Right ventricle myocardium inferior (tissue), 1 donor: Measurements from ENCODE around the gene UTP25. TPM values are rescaled to one million over a fixed set of nuclear protein-coding genes. Genes with fewer than 3 reads are reported as not detected.

Experiments used
- ATAC-seq: fragments of 200-7000 bp; cut with Tn5 transposase; one replicate; pipeline ENCODE4 v1.9.1; 2020; ENCODE audit warnings: mild to moderate bottlenecking, moderate library complexity
- DNase-seq: peaks from one replicate; pipeline ENCODE4 v3.0.0; 2021; ENCODE audit errors: missing footprints
- intact Hi-C: fragments of 100-400 bp; cut with DNase I; formaldehyde crosslinking; loops from one replicate; pipeline ENCODE4 v1.11.0; 2022
- total RNA-seq: library from RNA; stranded (reverse); fragmentation: NEBNext Ultra II Directional; extraction: Animal tissue kit (Norgen Biotek cat#: 25700); gene quantifications from one replicate; pipeline ENCODE4 v1.2.1, GENCODE V29; 2021
- donor health status: DM: no; HTN: yes; CAD: no; lungs with severe emphysema.

The UTP25 gene
- total RNA-seq, 1 donor from 2014 or later = 2.6 TPM

- no peak for ATAC-seq
- no peak for DNase-seq
- intact Hi-C loops = loop anchor here (10.0 kb wide), 3 partner anchors 65 to 405 kb away; partner anchors contain the start of gene SERTAD4
Observed at GRCh38 chr1:209829716-209830115, 1.9 kb downstream of the UTP25 start.

DNA sequence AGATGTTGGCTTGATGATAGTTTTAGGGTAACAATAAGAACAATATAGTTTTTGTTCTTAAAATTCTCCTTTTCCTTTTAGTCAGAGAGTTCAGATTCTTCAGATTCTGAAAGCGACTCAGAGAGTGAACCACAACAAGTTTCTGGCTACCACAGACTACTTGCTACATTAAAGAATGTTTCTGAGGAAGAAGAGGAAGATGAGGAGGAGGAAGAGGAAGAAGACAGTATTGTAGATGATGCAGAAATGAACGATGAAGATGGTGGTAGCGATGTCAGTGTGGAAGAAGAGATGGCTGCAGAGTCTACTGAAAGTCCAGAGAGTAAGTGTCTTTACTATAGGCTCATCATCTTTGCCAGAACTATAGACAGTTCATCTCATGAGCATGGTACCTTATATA, 3.0 kb downstream of the UTP25 start:
- intact Hi-C loops = no loop called here
- no peak for DNase-seq
- ATAC-seq = no peak

DNA sequence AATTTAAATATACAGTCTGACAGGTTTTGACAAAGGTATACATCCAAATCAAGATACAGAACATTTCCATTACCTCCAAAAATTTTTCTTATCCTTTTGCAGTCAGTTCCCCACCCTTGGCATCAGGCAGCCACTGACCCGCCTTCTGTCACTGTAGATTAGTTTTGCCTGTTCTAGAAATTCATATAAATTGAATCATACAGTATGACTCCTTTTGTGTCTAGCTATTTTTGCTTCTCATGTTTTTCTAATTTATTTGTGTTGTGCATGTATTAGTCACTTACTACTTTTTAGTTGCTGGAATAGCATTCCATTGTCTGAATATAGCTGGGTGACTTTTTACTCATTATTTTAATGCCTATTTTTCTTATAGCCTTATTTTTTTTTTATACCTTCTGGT, 3.8 kb downstream of the UTP25 start:
- DNase-seq (no peak), ATAC-seq (no peak)
- intact Hi-C loops = no loop called here

GRCh38 chr1:209835782-209836298, 8.1 kb downstream of the UTP25 start:
- ATAC-seq (no peak), DNase-seq (no peak)
- intact Hi-C loops = no loop called here

GRCh38 chr1:209837671-209838070, 9.9 kb downstream of the UTP25 start:
- DNase-seq (no peak), ATAC-seq (no peak)
- intact Hi-C loops = no loop called here

GRCh38 chr1:209838537-209838936, 10.8 kb downstream of the UTP25 start:
- ATAC-seq (no peak), DNase-seq (no peak)
- intact Hi-C loops = no loop called here

- intact Hi-C loops = no loop called here
- no peak for DNase-seq
- ATAC-seq = no peak
Observed at GRCh38 chr1:209839875-209840546, 12.2 kb downstream of the UTP25 start.

GRCh38 chr1:209840611-209841010, 12.8 kb downstream of the UTP25 start:
- DNase-seq (no peak), ATAC-seq (no peak)
- intact Hi-C loops = no loop called here

- ATAC-seq = peak; percentile 26
- intact Hi-C loops = no loop called here
Observed at GRCh38 chr1:209844695-209845407, 17.1 kb downstream of the UTP25 start.

DNA sequence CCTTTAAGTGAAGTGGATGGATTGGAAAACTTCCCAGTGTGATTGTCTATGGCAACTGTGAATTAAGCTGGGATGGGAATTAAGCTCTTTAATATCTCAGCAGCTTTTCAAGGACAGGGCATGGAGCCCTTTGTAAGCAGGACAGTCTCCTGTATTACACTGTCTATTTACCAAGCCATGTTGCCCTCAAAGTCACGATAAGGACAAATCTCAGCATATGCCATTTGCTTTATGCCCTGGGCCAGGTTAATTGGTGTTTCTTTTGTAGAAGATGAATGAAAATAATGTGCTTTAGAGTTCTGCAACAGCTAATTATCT, 17.6 kb downstream of the UTP25 start:
- DNase-seq (no peak), ATAC-seq (peak; percentile 31)
- intact Hi-C loops = no loop called here

More at GRCh38 chr1:209844695-209845407, 17.1 kb downstream of the UTP25 start:
- DNase-seq = no peak

DNA sequence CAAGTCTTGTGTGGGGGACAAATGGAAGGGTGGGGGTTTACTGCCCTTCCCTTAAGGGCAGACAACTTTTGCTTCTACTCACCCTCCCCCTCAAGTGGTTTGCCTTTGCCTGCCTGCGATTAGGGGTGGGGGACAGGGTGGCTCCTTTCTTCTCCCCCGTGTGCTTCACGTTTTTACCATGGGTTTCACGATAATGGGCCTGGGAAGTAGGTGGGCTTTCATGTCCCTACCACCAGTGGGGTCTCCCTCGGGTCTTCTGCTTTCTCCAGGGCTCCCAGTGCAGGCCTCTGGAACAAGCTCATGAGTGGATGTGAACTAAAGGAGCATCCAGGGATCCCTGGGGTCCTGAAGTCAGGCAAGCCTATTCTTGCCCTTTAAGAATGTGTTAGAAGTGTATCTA, 21.6 kb downstream of the UTP25 start:
- ATAC-seq = no peak
- intact Hi-C loops = no loop called here
- no peak for DNase-seq

- DNase-seq (no peak), ATAC-seq (no peak)
- intact Hi-C loops = no loop called here
Observed at GRCh38 chr1:209850342-209850979, 22.7 kb downstream of the UTP25 start.

GRCh38 chr1:209853676-209854075, 25.9 kb downstream of the UTP25 start:
- intact Hi-C loops = no loop called here
- DNase-seq (no peak), ATAC-seq (no peak)

DNA sequence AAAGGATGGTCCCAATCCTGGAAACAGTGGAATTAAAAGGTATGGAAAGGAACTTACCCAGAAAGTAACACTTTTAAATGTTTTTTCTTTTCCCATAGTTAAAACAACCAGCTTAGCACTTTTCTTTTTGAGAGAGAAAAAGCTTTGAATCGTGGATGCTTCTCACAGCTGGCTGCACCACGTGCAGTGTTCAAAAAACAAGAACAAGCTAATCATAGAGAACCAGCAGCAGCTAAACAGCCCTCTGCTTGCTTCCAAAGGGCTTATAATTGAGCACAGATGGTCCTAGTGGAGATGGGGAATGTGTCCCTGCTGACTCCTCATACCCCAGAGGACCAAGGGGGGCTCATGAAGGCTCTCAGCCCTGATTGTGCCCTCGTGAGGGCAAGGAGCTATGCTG, 26.4 kb downstream of the UTP25 start:
- ATAC-seq (no peak), DNase-seq (no peak)
- intact Hi-C loops = no loop called here

DNA sequence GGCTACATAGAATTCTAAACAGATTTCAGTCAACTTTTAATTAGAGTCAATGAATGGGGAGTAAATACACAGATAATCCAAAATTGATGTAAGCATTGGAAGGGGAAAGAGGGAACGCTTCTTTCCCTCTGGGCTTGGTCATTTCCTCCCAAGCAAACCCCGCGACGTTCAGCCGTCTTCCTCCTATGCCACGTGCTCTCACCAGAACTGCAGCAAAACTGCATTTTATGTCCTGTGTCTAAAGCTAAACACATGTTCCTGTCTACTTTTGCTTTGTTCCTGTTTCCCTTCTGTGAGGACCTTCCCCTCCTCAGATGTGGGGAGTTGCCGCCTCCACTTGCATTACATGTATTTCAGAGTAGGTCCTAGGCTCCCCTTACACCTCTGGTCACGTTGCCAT, 27.2 kb downstream of the UTP25 start:
- ATAC-seq (no peak), DNase-seq (no peak)
- intact Hi-C loops = no loop called here

DNA sequence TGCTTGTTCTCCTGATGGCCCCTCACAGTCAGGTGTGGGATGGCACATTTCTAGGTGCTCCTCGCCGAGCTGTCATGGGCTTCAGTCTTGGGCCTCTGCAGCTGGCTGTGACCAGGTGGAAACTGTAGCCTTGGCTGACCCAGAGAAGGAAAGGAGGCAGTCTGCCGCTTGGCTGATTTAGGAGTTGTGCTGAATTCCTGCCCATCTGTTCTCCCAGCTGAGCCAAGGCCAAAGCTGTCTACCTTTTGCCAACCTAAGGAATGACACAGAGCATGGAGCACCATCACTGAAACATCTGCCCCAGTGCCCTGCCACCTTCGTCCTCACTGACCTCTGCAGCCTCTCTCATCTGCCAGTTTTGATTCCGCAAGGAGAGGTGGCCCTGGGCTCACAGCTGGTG, 27.9 kb downstream of the UTP25 start:
- intact Hi-C loops = no loop called here
- no peak for ATAC-seq
- DNase-seq = no peak

- no peak for DNase-seq
- no peak for ATAC-seq
- intact Hi-C loops = no loop called here
Observed at GRCh38 chr1:209858561-209859103, 30.9 kb downstream of the UTP25 start.

DNA sequence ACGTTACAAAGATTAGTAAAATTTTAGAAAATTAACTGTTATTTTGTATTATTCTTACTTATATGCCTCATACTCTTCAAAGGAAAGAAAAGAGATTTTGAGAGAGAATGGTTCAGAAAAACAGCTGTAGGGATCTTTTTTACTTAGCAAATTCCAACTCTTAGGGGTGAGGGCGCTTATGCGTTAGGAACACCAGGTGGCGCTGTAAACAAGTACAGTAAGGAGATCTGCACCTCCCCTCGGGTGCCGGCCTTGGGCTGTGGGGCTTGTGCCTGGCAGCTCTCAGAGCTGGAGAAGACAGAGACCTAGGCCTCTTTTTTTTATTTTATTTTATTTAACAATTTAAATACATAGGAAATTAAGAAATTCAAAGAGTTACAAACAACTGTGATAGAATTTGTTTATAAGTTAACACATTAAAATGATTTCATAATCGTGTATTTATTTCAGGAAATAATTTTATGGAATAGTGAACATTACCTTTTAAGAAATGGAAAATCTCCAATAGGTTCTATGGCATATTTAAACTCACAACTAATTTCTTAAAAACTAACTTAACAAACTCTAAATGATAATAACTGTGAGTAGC, 32.6 kb downstream of the UTP25 start:
- DNase-seq (peak; percentile 81), ATAC-seq (peak; percentile 59)
- intact Hi-C loops = loop anchor here (2.0 to 10.0 kb wide), 2 partner anchors 128 to 444 kb away; no protein-coding TSS in a partner anchor

- intact Hi-C loops = loop anchor here (2.0 to 10.0 kb wide), 2 partner anchors 128 to 444 kb away; no protein-coding TSS in a partner anchor
- no peak for ATAC-seq
Observed at GRCh38 chr1:209861242-209861641, 33.5 kb downstream of the UTP25 start.

More at GRCh38 chr1:209861242-209861641, 33.5 kb downstream of the UTP25 start:
- DNase-seq = no peak
